ENCODE results near the gene UBA5. TPM values are rescaled to one million over a fixed set of nuclear protein-coding genes. Genes with fewer than 3 reads are reported as not detected.
"Not testable (repeated sequence)": the region's sequence is repeated elsewhere in the genome, so short reads cannot be mapped to it uniquely, and the experiment has no call there.

The UBA5 gene
- 10 to 100 TPM; 45.3 to 82.3 TPM for total RNA-seq

- peak within 1 kb of the TSS; percentile 96 to 98 for H3K27ac Mint-ChIP-seq
- ATAC-seq: peak; percentile 76 to 91
- H3K36me3 Mint-ChIP-seq: peaks cover 18 to 25% of the 10 kb centered on the region in 2 donors
- H3K9me3 Mint-ChIP-seq: no peaks in the 10 kb centered on the region
- DNase-seq (ENCODE audit: low spot score in 2 of 2): peak; percentile 70 to 79
Observed at GRCh38 chr3:132660052-132660810, at the start of gene UBA5. TSS of gene UBA5 (plus strand) at chr3:132660329. CDS start at chr3:132660538, 209 bp downstream.

GRCh38 chr3:132615301-132615700, 44.8 kb upstream of the UBA5 start:
- Mint-ChIP-seq H3K36me3 (peaks cover 24 to 31% of the 10 kb centered on the region in 2 donors), H3K9me3 (peaks cover 7 to 11% of the 10 kb centered on the region in 2 donors)
- not testable (repeated sequence) for ATAC-seq; H3K27ac Mint-ChIP-seq; DNase-seq (ENCODE audit: low spot score in 2 of 2)

- peaks cover 7 to 11% of the 10 kb centered on the region in 2 donors for H3K9me3 Mint-ChIP-seq
- DNase-seq (ENCODE audit: low spot score in 2 of 2) (no peak), ATAC-seq (no peak)
- H3K27ac Mint-ChIP-seq: no peak overlapping the region
- H3K36me3 Mint-ChIP-seq: peaks cover 24 to 33% of the 10 kb centered on the region in 2 donors
Observed at GRCh38 chr3:132615881-132616280, 44.2 kb upstream of the UBA5 start.

GRCh38 chr3:132616780-132617179, 43.3 kb upstream of the UBA5 start:
- Mint-ChIP-seq H3K27ac (no peak overlapping the region), H3K9me3 (peaks cover 7 to 11% of the 10 kb centered on the region in 2 donors), H3K36me3 (peaks cover 24 to 32% of the 10 kb centered on the region in 2 donors)
- DNase-seq (ENCODE audit: low spot score in 2 of 2) (no peak), ATAC-seq (no peak)

- Mint-ChIP-seq H3K9me3 (peaks cover 7% of the 10 kb centered on the region in 2 donors), H3K27ac (no peak overlapping the region), H3K36me3 (peaks cover 17% of the 10 kb centered on the region in 2 donors)
- DNase-seq (ENCODE audit: low spot score in 2 of 2) (no peak), ATAC-seq (no peak)
Observed at GRCh38 chr3:132622148-132622547, 38.0 kb upstream of the UBA5 start.

- Mint-ChIP-seq H3K27ac (no peak overlapping the region), H3K36me3 (peaks cover 12% of the 10 kb centered on the region in 2 donors), H3K9me3 (peaks cover 1% of the 10 kb centered on the region in 2 donors)
- ATAC-seq: no peak
- DNase-seq (ENCODE audit: low spot score in 2 of 2): no peak
Observed at GRCh38 chr3:132622761-132623160, 37.4 kb upstream of the UBA5 start.

- ATAC-seq (no peak), DNase-seq (ENCODE audit: low spot score in 2 of 2) (no peak)
- Mint-ChIP-seq H3K36me3 (peaks cover 10 to 11% of the 10 kb centered on the region in 2 donors), H3K27ac (no peak overlapping the region), H3K9me3 (no peaks in the 10 kb centered on the region)
Observed at GRCh38 chr3:132623646-132624045, 36.5 kb upstream of the UBA5 start.

GRCh38 chr3:132624790-132625189, 35.3 kb upstream of the UBA5 start:
- no peak for DNase-seq (ENCODE audit: low spot score in 2 of 2)
- no peak for ATAC-seq
- H3K9me3 Mint-ChIP-seq: no peaks in the 10 kb centered on the region
- no peak overlapping the region for H3K27ac Mint-ChIP-seq
- peaks cover 10 to 11% of the 10 kb centered on the region in 2 donors for H3K36me3 Mint-ChIP-seq

- Mint-ChIP-seq H3K27ac (peak overlapping the region in 1 of 2 donors; percentile 74), H3K36me3 (peaks cover 7 to 11% of the 10 kb centered on the region in 2 donors), H3K9me3 (no peaks in the 10 kb centered on the region)
- ATAC-seq (no peak), DNase-seq (ENCODE audit: low spot score in 2 of 2) (no peak)
Observed at GRCh38 chr3:132625613-132626012, 34.5 kb upstream of the UBA5 start.

- no peak for DNase-seq (ENCODE audit: low spot score in 2 of 2)
- Mint-ChIP-seq H3K27ac (peak overlapping the region; percentile 34 to 74), H3K36me3 (peaks cover 0 to 11% of the 10 kb centered on the region in 2 donors), H3K9me3 (no peaks in the 10 kb centered on the region)
- no peak for ATAC-seq
Observed at GRCh38 chr3:132626955-132627354, 33.2 kb upstream of the UBA5 start.

- DNase-seq (ENCODE audit: low spot score in 2 of 2) (no peak), ATAC-seq (no peak)
- no peaks in the 10 kb centered on the region for H3K9me3 Mint-ChIP-seq
- H3K36me3 Mint-ChIP-seq: peaks cover 0 to 14% of the 10 kb centered on the region in 2 donors
- no peak overlapping the region for H3K27ac Mint-ChIP-seq
Observed at GRCh38 chr3:132628157-132628556, 32.0 kb upstream of the UBA5 start.

GRCh38 chr3:132629928-132630327, 30.2 kb upstream of the UBA5 start:
- Mint-ChIP-seq H3K27ac (peak overlapping the region in 1 of 2 donors; percentile 47), H3K9me3 (no peaks in the 10 kb centered on the region), H3K36me3 (peaks cover 0 to 18% of the 10 kb centered on the region in 2 donors)
- DNase-seq (ENCODE audit: low spot score in 2 of 2) (no peak), ATAC-seq (no peak)

GRCh38 chr3:132630612-132631011, 29.5 kb upstream of the UBA5 start:
- Mint-ChIP-seq H3K27ac (no peak overlapping the region), H3K36me3 (peaks cover 0 to 18% of the 10 kb centered on the region in 2 donors), H3K9me3 (no peaks in the 10 kb centered on the region)
- DNase-seq (ENCODE audit: low spot score in 2 of 2): no peak
- ATAC-seq: no peak

GRCh38 chr3:132635052-132635451, 25.1 kb upstream of the UBA5 start:
- DNase-seq (ENCODE audit: low spot score in 2 of 2) (no peak), ATAC-seq (no peak)
- Mint-ChIP-seq H3K27ac (no peak overlapping the region), H3K36me3 (peaks cover 5 to 7% of the 10 kb centered on the region in 2 donors), H3K9me3 (no peaks in the 10 kb centered on the region)

- ATAC-seq: no peak
- Mint-ChIP-seq H3K27ac (no peak overlapping the region), H3K36me3 (peaks cover 5 to 7% of the 10 kb centered on the region in 2 donors), H3K9me3 (no peaks in the 10 kb centered on the region)
- DNase-seq (ENCODE audit: low spot score in 2 of 2): no peak
Observed at GRCh38 chr3:132637590-132637989, 22.5 kb upstream of the UBA5 start.

- H3K27ac Mint-ChIP-seq: no peak overlapping the region
- DNase-seq (ENCODE audit: low spot score in 2 of 2) (no peak), ATAC-seq (no peak)
- no peaks in the 10 kb centered on the region for H3K9me3 Mint-ChIP-seq
- H3K36me3 Mint-ChIP-seq: peaks cover 0 to 5% of the 10 kb centered on the region in 2 donors
Observed at GRCh38 chr3:132638706-132639105, 21.4 kb upstream of the UBA5 start.

GRCh38 chr3:132641427-132641826, 18.7 kb upstream of the UBA5 start:
- not testable (repeated sequence) for H3K27ac Mint-ChIP-seq; H3K36me3 Mint-ChIP-seq; ATAC-seq; H3K9me3 Mint-ChIP-seq; DNase-seq (ENCODE audit: low spot score in 2 of 2)
